Mucosa of rectum (tissue), 2 donors: ENCODE data around the gene MRPS30.
A peak's percentile ranks its signal among the peaks of the same experiment; 100 is the strongest.
"Not testable (repeated sequence)": the region's sequence is repeated elsewhere in the genome, so short reads cannot be mapped to it uniquely, and the experiment has no call there.

ENCODE experiments used
- H3K27ac ChIP-seq, 2 donors: one replicate each; pipeline ENCODE4 v1.7.0; 2013; ENCODE audit warnings: inconsistent platforms in 2 of 2, low read depth in 2 of 2, low read length in 2 of 2
- H3K27me3 ChIP-seq, 2 donors: one replicate each; pipeline ENCODE4 v1.7.0; 2013; ENCODE audit warnings: low read length in 2 of 2; ENCODE audit not compliant: control insufficient read depth in 2 of 2, insufficient read depth in 2 of 2
- H3K36me3 ChIP-seq, 2 donors: one replicate each; pipeline ENCODE4 v1.7.0; 2013; ENCODE audit warnings: low read length in 2 of 2; ENCODE audit not compliant: control insufficient read depth in 2 of 2, insufficient read depth in 2 of 2
- H3K4me1 ChIP-seq, 2 donors: one replicate each; pipeline ENCODE4 v1.7.0; 2013; ENCODE audit warnings: low read length in 2 of 2, mild to moderate bottlenecking in 1 of 2; ENCODE audit not compliant: control insufficient read depth in 2 of 2, insufficient read depth in 2 of 2
- H3K4me3 ChIP-seq, 2 donors: one replicate each; pipeline ENCODE4 v1.7.0; 2013; ENCODE audit warnings: low read length in 2 of 2
- H3K9ac ChIP-seq, 2 donors: one replicate each; pipeline ENCODE4 v1.7.0; 2013; ENCODE audit warnings: low read length in 2 of 2, low read depth in 1 of 2, mild to moderate bottlenecking in 1 of 2
- H3K9me3 ChIP-seq, 2 donors: one replicate each; pipeline ENCODE4 v1.7.0; 2013; ENCODE audit warnings: low read length in 2 of 2; ENCODE audit not compliant: control insufficient read depth in 2 of 2
- donor health status: healthy.
- donor health status: Normal muscosa, but diverticular disease.

MRPS30 gene

GRCh38 chr5:44789372-44789995 is 19.3 kb upstream of the MRPS30 start:
- not testable (repeated sequence) for H3K27ac ChIP-seq, H3K4me3 ChIP-seq, H3K9me3 ChIP-seq, H3K27me3 ChIP-seq, H3K36me3 ChIP-seq, H3K9ac ChIP-seq, H3K4me1 ChIP-seq

GRCh38 chr5:44792031-44792673 is 16.6 kb upstream of the MRPS30 start:
- not testable (repeated sequence) for H3K9me3 ChIP-seq, H3K4me1 ChIP-seq, H3K27me3 ChIP-seq, H3K4me3 ChIP-seq, H3K27ac ChIP-seq, H3K36me3 ChIP-seq, H3K9ac ChIP-seq

DNA sequence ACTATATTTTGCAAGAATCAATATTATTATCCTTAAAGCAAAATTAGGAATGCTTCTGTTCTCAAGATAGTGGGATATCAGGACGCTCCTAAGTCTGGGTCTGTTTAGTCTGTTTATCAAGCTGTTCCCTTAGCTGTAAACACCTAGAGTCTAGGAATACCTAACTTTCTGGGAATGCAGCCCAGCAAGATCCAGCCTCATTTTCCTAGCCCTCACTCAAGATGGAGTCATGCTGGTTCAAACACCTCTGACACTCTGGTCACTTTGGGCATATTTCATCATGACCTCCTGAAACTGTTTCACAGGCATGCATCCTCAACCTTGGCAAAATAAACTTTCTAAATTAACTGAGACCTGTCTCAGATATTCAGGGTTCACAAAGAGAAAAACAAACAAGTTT is 14.4 kb upstream of the MRPS30 start:
- Histone ChIP-seq H3K27ac (no peak overlapping the region), H3K9ac (no peak overlapping the region), H3K36me3 (no peaks in the 10 kb centered on the region), H3K27me3 (no peaks in the 10 kb centered on the region), H3K4me1 (no peaks in the 10 kb centered on the region), H3K9me3 (peaks cover 0 to 5% of the 10 kb centered on the region in 2 donors), H3K4me3 (no peak overlapping the region)

- Histone ChIP-seq H3K4me3 (no peak overlapping the region), H3K36me3 (no peaks in the 10 kb centered on the region), H3K9me3 (peaks cover 0 to 5% of the 10 kb centered on the region in 2 donors), H3K27me3 (no peaks in the 10 kb centered on the region), H3K27ac (no peak overlapping the region), H3K9ac (no peak overlapping the region), H3K4me1 (no peaks in the 10 kb centered on the region)
Measured at GRCh38 chr5:44795496-44795895, 13.3 kb upstream of the MRPS30 start.

GRCh38 chr5:44797841-44798240 is 10.9 kb upstream of the MRPS30 start:
- no peaks in the 10 kb centered on the region for H3K4me1 ChIP-seq
- H3K9me3 ChIP-seq = peaks cover 0 to 5% of the 10 kb centered on the region in 2 donors
- no peak overlapping the region for H3K4me3 ChIP-seq
- H3K27ac ChIP-seq = no peak overlapping the region
- no peaks in the 10 kb centered on the region for H3K27me3 ChIP-seq
- no peak overlapping the region for H3K9ac ChIP-seq
- no peaks in the 10 kb centered on the region for H3K36me3 ChIP-seq

- no peaks in the 10 kb centered on the region for H3K9me3 ChIP-seq
- H3K36me3 ChIP-seq = no peaks in the 10 kb centered on the region
- no peaks in the 10 kb centered on the region for H3K27me3 ChIP-seq
- no peak overlapping the region for H3K27ac ChIP-seq
- H3K9ac ChIP-seq = no peak overlapping the region
- no peak overlapping the region for H3K4me3 ChIP-seq
- H3K4me1 ChIP-seq = no peaks in the 10 kb centered on the region
Measured at GRCh38 chr5:44801992-44802391, 6.8 kb upstream of the MRPS30 start.

GRCh38 chr5:44806608-44807007 is 2.1 kb upstream of the MRPS30 start:
- Histone ChIP-seq H3K9ac (no peak overlapping the region), H3K4me3 (no peak overlapping the region), H3K27ac (no peak overlapping the region), H3K9me3 (no peaks in the 10 kb centered on the region), H3K4me1 (peaks cover 10 to 11% of the 10 kb centered on the region in 2 donors), H3K27me3 (no peaks in the 10 kb centered on the region), H3K36me3 (peaks cover 2 to 4% of the 10 kb centered on the region in 2 donors)

GRCh38 chr5:44807269-44807668 is 1.5 kb upstream of the MRPS30 start:
- Histone ChIP-seq H3K27me3 (no peaks in the 10 kb centered on the region), H3K4me1 (peaks cover 10 to 11% of the 10 kb centered on the region in 2 donors), H3K36me3 (peaks cover 7 to 10% of the 10 kb centered on the region in 2 donors), H3K27ac (no peak overlapping the region), H3K4me3 (no peak overlapping the region), H3K9ac (no peak overlapping the region), H3K9me3 (no peaks in the 10 kb centered on the region)

DNA sequence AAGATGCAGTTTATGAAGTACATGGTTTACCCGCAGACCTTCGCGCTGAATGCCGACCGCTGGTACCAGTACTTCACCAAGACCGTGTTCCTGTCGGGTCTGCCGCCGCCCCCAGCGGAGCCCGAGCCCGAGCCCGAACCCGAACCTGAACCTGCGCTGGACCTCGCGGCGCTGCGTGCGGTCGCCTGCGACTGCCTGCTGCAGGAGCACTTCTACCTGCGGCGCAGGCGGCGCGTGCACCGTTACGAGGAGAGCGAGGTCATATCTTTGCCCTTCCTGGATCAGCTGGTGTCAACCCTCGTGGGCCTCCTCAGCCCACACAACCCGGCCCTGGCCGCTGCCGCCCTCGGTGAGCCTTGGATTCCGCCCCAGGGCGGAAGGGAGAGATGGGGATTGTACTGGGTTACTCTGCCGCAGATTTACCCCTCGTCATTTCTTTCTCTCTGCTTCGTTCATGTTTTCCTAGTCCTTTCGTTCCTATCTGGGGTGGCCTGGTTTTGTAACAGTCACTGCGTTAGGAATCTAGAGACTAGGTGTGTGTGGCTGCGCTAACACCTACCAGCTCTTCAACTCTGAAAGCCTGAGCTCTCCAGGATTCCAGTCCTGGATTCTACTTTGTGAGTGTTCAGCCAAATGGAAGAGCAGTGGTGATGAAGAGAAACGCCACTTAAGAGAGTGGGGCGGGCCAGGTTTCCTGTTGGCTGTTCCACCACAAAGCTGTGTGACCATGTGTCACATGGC is 638 bp downstream of the MRPS30 start:
- Histone ChIP-seq H3K9ac (peak overlapping the region; percentile 92 to 98), H3K4me3 (peak overlapping the region; percentile 95 to 97), H3K36me3 (peaks cover 22 to 23% of the 10 kb centered on the region in 2 donors), H3K9me3 (no peaks in the 10 kb centered on the region), H3K27ac (peak overlapping the region; percentile 93 to 95), H3K27me3 (no peaks in the 10 kb centered on the region), H3K4me1 (peaks cover 10 to 11% of the 10 kb centered on the region in 2 donors)

- Histone ChIP-seq H3K4me3 (peak overlapping the region; percentile 95 to 97), H3K9me3 (no peaks in the 10 kb centered on the region), H3K4me1 (peaks cover 10 to 11% of the 10 kb centered on the region in 2 donors), H3K36me3 (peaks cover 25 to 29% of the 10 kb centered on the region in 2 donors), H3K27me3 (no peaks in the 10 kb centered on the region), H3K9ac (peak overlapping the region; percentile 92 to 98), H3K27ac (no peak overlapping the region)
Measured at GRCh38 chr5:44809956-44810420, 1.2 kb downstream of the MRPS30 start.
